Hepatocyte (in vitro differentiated cells): ENCODE measurements around the gene EVC2. TPM values are rescaled to one million over a fixed set of nuclear protein-coding genes. Genes with fewer than 3 reads are reported as not detected.

Experiments used
- DNase-seq: peaks from one replicate; pipeline ENCODE4 v3.0.0-alpha.2; 2016; ENCODE audit warnings: low spot score
- H2AFZ ChIP-seq: fragments of 200-600 bp; sonication (generic); 2 replicates; pipeline ENCODE4 v1.6.0; 2016; ENCODE audit warnings: antibody characterized with exemption, mild to moderate bottlenecking
- H3K27ac ChIP-seq: fragments of 200-600 bp; sonication (generic); 2 replicates; pipeline ENCODE4 v1.5.1; 2016; ENCODE audit warnings: mild to moderate bottlenecking
- H3K27me3 ChIP-seq: fragments of 200-600 bp; sonication (generic); 2 replicates; pipeline ENCODE4 v1.6.1; 2016
- H3K36me3 ChIP-seq: fragments of 200-600 bp; sonication (generic); replicated peaks from 2 replicates; pipeline ENCODE4 v1.5.1; 2016; ENCODE audit warnings: low read depth; ENCODE audit not compliant: insufficient read depth
- H3K4me1 ChIP-seq: fragments of 200-600 bp; sonication (generic); 2 replicates; pipeline ENCODE4 v1.5.1; 2016; ENCODE audit warnings: mild to moderate bottlenecking, moderate library complexity; ENCODE audit not compliant: insufficient read depth
- H3K4me2 ChIP-seq: fragments of 200-600 bp; sonication (generic); 2 replicates; pipeline ENCODE4 v1.6.0; 2016
- H3K4me3 ChIP-seq: fragments of 200-600 bp; sonication (generic); 2 replicates; pipeline ENCODE4 v1.5.1; 2016; ENCODE audit warnings: mild to moderate bottlenecking
- H3K79me2 ChIP-seq: fragments of 200-600 bp; sonication (generic); 2 replicates; pipeline ENCODE4 v1.6.0; 2017; ENCODE audit warnings: mild to moderate bottlenecking
- H3K9me2 ChIP-seq: fragments of 200-600 bp; sonication (generic); replicated peaks from 2 replicates; pipeline ENCODE4 v1.6.0; 2017; ENCODE audit warnings: mild to moderate bottlenecking; ENCODE audit not compliant: insufficient read depth
- H3K9me3 ChIP-seq: fragments of 200-600 bp; sonication (generic); 2 replicates; pipeline ENCODE4 v1.5.1; 2016; ENCODE audit warnings: low read depth, mild to moderate bottlenecking
- H4K20me1 ChIP-seq: fragments of 200-600 bp; sonication (generic); 2 replicates; pipeline ENCODE4 v1.6.0; 2016; ENCODE audit warnings: mild to moderate bottlenecking; ENCODE audit not compliant: insufficient read depth, poor library complexity, severe bottlenecking
- EZH2 ChIP-seq: fragments of 200-600 bp; sonication (generic); IDR thresholded peaks from 2 replicates; pipeline ENCODE4 v1.6.1; 2016; ENCODE audit warnings: antibody characterized with exemption, mild to moderate bottlenecking, borderline replicate concordance
- EZH2phosphoT487 ChIP-seq: fragments of 200-600 bp; sonication (generic); IDR thresholded peaks from one replicate; pipeline ENCODE4 v1.6.1; 2018; ENCODE audit warnings: antibody characterized with exemption, mild to moderate bottlenecking, low read depth, moderate library complexity; ENCODE audit not compliant: unreplicated experiment, severe bottlenecking
- WGBS: methylation state at CpG from one replicate; pipeline ENCODE4 v1.1.6; 2016; ENCODE audit warnings: low lambda C conversion rate; ENCODE audit errors: missing lambda C conversion rate; 5-methylcytosine and 5-hydroxymethylcytosine counted together
- polyA plus RNA-seq: library from polyadenylated mRNA; unstranded; fragments of >200 nt; fragmentation: Nextera tagmentation; extraction: Ambion mirVana; gene quantifications from 2 replicates; pipeline ENCODE4 v1.2.1, GENCODE V29; 2016
- total RNA-seq: library from RNA; depleted of rRNA; stranded (reverse); fragments of >200 nt; gene quantifications from 2 replicates; pipeline ENCODE4 v1.2.3, GENCODE V29; 2014
- TF ChIP-seq, protein P1 (sequence below): fragments of 200-600 bp; sonication (generic); IDR thresholded peaks from 2 replicates; pipeline ENCODE4 v1.5.1; 2016; ENCODE audit warnings: antibody characterized with exemption, mild to moderate bottlenecking; ENCODE audit not compliant: poor library complexity

Gene EVC2
- total and polyA plus RNA-seq, 2 experiments from 2014 or later = 3.0 to 4.2 TPM

DNA sequence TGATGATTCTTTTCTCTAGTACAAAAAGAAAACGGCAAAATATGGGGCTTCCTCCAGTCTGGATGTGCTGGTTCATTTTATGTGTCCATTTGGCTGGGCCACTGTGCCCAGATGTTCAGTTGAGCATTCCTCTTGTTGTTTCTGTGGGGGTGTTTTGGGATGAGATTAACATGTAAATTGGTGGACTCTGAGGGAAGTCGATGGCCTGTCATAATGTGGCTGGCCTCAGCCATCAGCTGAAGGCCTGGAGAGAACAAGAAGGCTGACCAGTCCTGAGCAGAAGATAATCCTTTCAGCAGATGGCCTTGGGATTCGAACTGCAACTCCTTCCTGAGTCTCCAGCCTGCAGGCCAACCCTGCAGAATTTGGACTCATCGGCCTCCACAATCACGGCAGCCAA lies 136.7 kb downstream of the EVC2 start:
- WGBS = 96% methylated on average over 5 of the region's 5 CpGs

DNA sequence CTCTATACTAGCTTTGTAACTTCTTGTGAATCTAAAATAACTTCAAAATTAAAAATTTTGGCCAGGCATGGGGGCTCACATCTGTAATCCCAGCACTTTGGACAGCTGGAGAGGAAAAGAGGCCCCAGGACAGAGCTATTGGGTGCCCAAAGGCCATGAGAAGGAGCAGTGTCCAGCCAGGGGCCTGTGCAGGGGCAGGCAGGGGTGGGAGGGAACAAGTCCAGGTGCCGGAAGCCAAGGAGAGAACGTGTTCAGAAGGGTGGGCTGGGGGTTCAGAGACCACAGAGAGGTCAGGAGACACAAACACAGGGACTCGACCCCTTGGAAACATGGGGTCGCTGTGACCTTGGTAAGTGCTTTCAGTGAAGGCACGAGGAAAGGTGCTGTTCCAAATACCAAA lies 138.9 kb downstream of the EVC2 start:
- Histone ChIP-seq H3K79me2 (no peaks in the 10 kb centered on the region), H3K9me3 (no peaks in the 10 kb centered on the region), H3K4me3 (no peak overlapping the region), H3K36me3 (no peaks in the 10 kb centered on the region), H4K20me1 (no peaks in the 10 kb centered on the region), H3K27ac (no peak overlapping the region), H3K27me3 (no peaks in the 10 kb centered on the region), H3K4me1 (no peaks in the 10 kb centered on the region), H3K4me2 (no peak overlapping the region), H3K9me2 (no peaks in the 10 kb centered on the region), H2AFZ (no peak overlapping the region)
- no peak for DNase-seq
- TF ChIP-seq, protein P1, sequence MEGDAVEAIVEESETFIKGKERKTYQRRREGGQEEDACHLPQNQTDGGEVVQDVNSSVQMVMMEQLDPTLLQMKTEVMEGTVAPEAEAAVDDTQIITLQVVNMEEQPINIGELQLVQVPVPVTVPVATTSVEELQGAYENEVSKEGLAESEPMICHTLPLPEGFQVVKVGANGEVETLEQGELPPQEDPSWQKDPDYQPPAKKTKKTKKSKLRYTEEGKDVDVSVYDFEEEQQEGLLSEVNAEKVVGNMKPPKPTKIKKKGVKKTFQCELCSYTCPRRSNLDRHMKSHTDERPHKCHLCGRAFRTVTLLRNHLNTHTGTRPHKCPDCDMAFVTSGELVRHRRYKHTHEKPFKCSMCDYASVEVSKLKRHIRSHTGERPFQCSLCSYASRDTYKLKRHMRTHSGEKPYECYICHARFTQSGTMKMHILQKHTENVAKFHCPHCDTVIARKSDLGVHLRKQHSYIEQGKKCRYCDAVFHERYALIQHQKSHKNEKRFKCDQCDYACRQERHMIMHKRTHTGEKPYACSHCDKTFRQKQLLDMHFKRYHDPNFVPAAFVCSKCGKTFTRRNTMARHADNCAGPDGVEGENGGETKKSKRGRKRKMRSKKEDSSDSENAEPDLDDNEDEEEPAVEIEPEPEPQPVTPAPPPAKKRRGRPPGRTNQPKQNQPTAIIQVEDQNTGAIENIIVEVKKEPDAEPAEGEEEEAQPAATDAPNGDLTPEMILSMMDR = no peak
- no peak for TF ChIP-seq EZH2phosphoT487
- TF ChIP-seq EZH2 = no peak
- 96% methylated on average over 5 of the region's 5 CpGs for WGBS

More for the DNA sequence above, 136.7 kb downstream of the EVC2 start:
- Histone ChIP-seq H3K9me2 (no peaks in the 10 kb centered on the region), H3K79me2 (no peaks in the 10 kb centered on the region), H2AFZ (no peak overlapping the region), H4K20me1 (no peaks in the 10 kb centered on the region), H3K4me1 (no peaks in the 10 kb centered on the region), H3K9me3 (no peaks in the 10 kb centered on the region), H3K27me3 (no peaks in the 10 kb centered on the region), H3K4me3 (no peak overlapping the region), H3K36me3 (no peaks in the 10 kb centered on the region), H3K4me2 (no peak overlapping the region), H3K27ac (no peak overlapping the region)
- DNase-seq = no peak
- TF ChIP-seq EZH2phosphoT487 (no peak), EZH2 (no peak)
- TF ChIP-seq, protein P1 = no peak

DNA sequence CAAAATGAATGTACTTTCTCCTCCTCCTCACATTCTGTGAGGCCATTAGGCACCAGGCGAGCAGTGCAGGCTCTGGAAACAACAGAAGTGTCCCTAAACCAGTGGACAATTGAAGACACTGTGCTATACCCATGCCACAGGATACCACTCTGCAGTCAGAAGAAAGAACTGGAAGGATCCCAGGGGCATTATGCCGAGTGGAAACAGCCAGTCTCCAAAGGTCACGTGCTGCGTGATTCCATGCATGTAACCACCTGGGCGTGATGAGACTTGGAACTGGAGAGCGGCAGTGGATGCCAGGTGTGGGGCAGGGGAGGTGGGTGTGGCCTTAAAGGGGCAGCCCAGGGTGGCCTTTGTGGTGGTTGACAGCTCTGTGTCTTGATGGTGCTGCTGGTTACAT lies 139.4 kb downstream of the EVC2 start:
- 94% methylated on average over 6 of the region's 6 CpGs for WGBS
- Histone ChIP-seq H4K20me1 (no peaks in the 10 kb centered on the region), H3K36me3 (no peaks in the 10 kb centered on the region), H3K9me2 (no peaks in the 10 kb centered on the region), H3K4me1 (no peaks in the 10 kb centered on the region), H3K27me3 (no peaks in the 10 kb centered on the region), H3K4me3 (no peak overlapping the region), H3K9me3 (no peaks in the 10 kb centered on the region), H3K4me2 (no peak overlapping the region), H3K79me2 (no peaks in the 10 kb centered on the region), H2AFZ (no peak overlapping the region), H3K27ac (no peak overlapping the region)
- DNase-seq = no peak
- TF ChIP-seq EZH2 = no peak
- TF ChIP-seq EZH2phosphoT487 = no peak
- TF ChIP-seq, protein P1 = no peak

DNA sequence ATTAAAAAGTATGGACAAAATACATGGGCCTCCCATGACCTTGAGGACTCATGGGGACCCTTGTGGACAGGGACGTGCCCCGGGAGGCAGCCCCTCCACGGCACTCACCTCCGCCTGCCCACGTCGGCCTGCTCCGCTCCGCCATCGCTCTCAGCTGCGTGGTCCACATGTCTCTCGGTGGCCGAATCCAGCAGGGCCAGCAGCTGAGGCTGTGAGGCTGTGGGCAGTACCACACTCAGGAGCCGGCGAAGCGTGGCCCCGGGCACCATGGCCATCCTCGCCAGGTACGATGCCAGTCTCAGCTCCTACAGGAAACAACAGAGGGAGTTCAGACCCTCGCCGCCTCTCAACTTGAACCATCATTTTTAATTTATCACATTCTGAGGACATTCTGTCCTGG lies 140.0 kb downstream of the EVC2 start:
- WGBS = 97% methylated on average over 20 of the region's 20 CpGs
- TF ChIP-seq, protein P1 = no peak
- TF ChIP-seq EZH2phosphoT487 = no peak
- TF ChIP-seq EZH2 = no peak
- no peak overlapping the region for H2AFZ ChIP-seq
- H3K79me2 ChIP-seq = no peaks in the 10 kb centered on the region
- no peaks in the 10 kb centered on the region for H3K36me3 ChIP-seq
- DNase-seq = no peak
- H3K27me3 ChIP-seq = no peaks in the 10 kb centered on the region
- no peak overlapping the region for H3K4me2 ChIP-seq
- H3K4me3 ChIP-seq = no peak overlapping the region
- no peaks in the 10 kb centered on the region for H3K9me2 ChIP-seq
- H3K4me1 ChIP-seq = no peaks in the 10 kb centered on the region
- no peaks in the 10 kb centered on the region for H4K20me1 ChIP-seq
- H3K9me3 ChIP-seq = no peaks in the 10 kb centered on the region
- H3K27ac ChIP-seq = no peak overlapping the region
